Prostate gland (tissue), 2 donors: ENCODE results near the gene ANKS1B. TPM values are rescaled to one million over a fixed set of nuclear protein-coding genes. Genes with fewer than 3 reads are reported as not detected.

ENCODE experiments used
- DNase-seq: peaks from one replicate; pipeline ENCODE4 v3.0.0-alpha.2; 2019; ENCODE audit warnings: low spot score
- H3K27ac ChIP-seq, 2 donors: fragments of 200-600 bp; sonication (generic); 2 replicates each; pipeline ENCODE4 v1.5.1; 2017 to 2019
- H3K27me3 ChIP-seq: fragments of 200-600 bp; sonication (generic); replicated peaks from 2 replicates; pipeline ENCODE4 v1.5.1; 2019; ENCODE audit not compliant: insufficient read depth
- H3K36me3 ChIP-seq, 2 donors: fragments of 200-600 bp; sonication (generic); 1 replicate in 1 of 2; 2 replicates in 1 of 2; pipeline versions ENCODE4 v1.5.1 to v1.8.1; 2017 to 2019
- H3K4me1 ChIP-seq: fragments of 200-600 bp; sonication (generic); replicated peaks from 2 replicates; pipeline ENCODE4 v1.5.1; 2019
- H3K4me3 ChIP-seq, 2 donors: fragments of 200-600 bp; sonication (generic); 2 replicates each; pipeline ENCODE4 v1.5.1; 2017 to 2019
- H3K9me3 ChIP-seq: fragments of 200-600 bp; sonication (generic); 2 replicates; pipeline ENCODE4 v1.5.1; 2017
- CTCF ChIP-seq, 4 experiments: fragments of 200-600 bp in 2 of 4; fragments of 450-650 bp in 2 of 4; sonication (generic) in 2 of 4; IDR thresholded peaks; 1 replicate in 3 of 4; 2 replicates in 1 of 4; pipeline ENCODE4 v1.5.1; 2016 to 2019; ENCODE audit warnings: antibody characterized with exemption in 4 of 4, mild to moderate bottlenecking in 2 of 4, moderate library complexity in 2 of 4
- POLR2A ChIP-seq: fragments of 450-650 bp; IDR thresholded peaks from one replicate; pipeline ENCODE4 v1.6.1; 2016; ENCODE audit warnings: antibody characterized with exemption, mild to moderate bottlenecking
- POLR2AphosphoS5 ChIP-seq: sonication (generic); formaldehyde crosslinking; IDR thresholded peaks from one replicate; pipeline ENCODE4 v1.6.1; 2017; ENCODE audit warnings: antibody characterized with exemption
- whole genome bisulfite sequencing: methylation state at CpG from one replicate; pipeline ENCODE4 v1.1.5; 2018; 5-methylcytosine and 5-hydroxymethylcytosine counted together
- intact Hi-C: fragments of 100-400 bp; cut with DNase I; formaldehyde crosslinking; loops from one replicate; pipeline ENCODE4 v1.14.2; 2022
- total RNA-seq, 2 donors: library from RNA; depleted of rRNA; stranded (reverse); fragments of >200 nt; gene quantifications; one replicate each; pipeline ENCODE4 v1.1.0, GENCODE V29; 2016

ANKS1B gene
- total RNA-seq, 2 donors from 2014 or later, result 13.0 to 17.4 TPM

GRCh38 chr12:99024870-99025269, 959.9 kb downstream of the ANKS1B start:
- Histone ChIP-seq H3K27me3 (no peaks in the 10 kb centered on the region), H3K4me1 (no peaks in the 10 kb centered on the region), H3K36me3 (no peaks in the 10 kb centered on the region), H3K27ac (no peak overlapping the region), H3K9me3 (no peaks in the 10 kb centered on the region), H3K4me3 (no peak overlapping the region)
- whole genome bisulfite sequencing, result 86% methylated on average over 4 of the region's 4 CpGs
- TF ChIP-seq POLR2AphosphoS5, result no peak
- TF ChIP-seq CTCF (IDR thresholded peaks at IDR 0.05), result no peak
- TF ChIP-seq POLR2A, result no peak
- intact Hi-C loops, result no loop called here
- DNase-seq, result no peak

GRCh38 chr12:99024191-99024590, 960.5 kb downstream of the ANKS1B start:
- no peak overlapping the region for H3K27ac ChIP-seq
- no peaks in the 10 kb centered on the region for H3K27me3 ChIP-seq
- H3K36me3 ChIP-seq, result no peaks in the 10 kb centered on the region
- no peak for DNase-seq
- no peak overlapping the region for H3K4me3 ChIP-seq
- intact Hi-C loops, result no loop called here
- no peaks in the 10 kb centered on the region for H3K4me1 ChIP-seq
- no peaks in the 10 kb centered on the region for H3K9me3 ChIP-seq
- TF ChIP-seq POLR2A, result no peak
- no peak for TF ChIP-seq CTCF (IDR thresholded peaks at IDR 0.05)
- no peak for TF ChIP-seq POLR2AphosphoS5

GRCh38 chr12:99020871-99021270, 963.9 kb downstream of the ANKS1B start:
- no peaks in the 10 kb centered on the region for H3K36me3 ChIP-seq
- DNase-seq, result no peak
- no peaks in the 10 kb centered on the region for H3K27me3 ChIP-seq
- intact Hi-C loops, result no loop called here
- TF ChIP-seq CTCF (IDR thresholded peaks at IDR 0.05), result no peak
- no peak for TF ChIP-seq POLR2AphosphoS5
- no peak for TF ChIP-seq POLR2A
- WGBS, result 74% methylated on average over 1 of the region's 1 CpG
- H3K4me1 ChIP-seq, result no peaks in the 10 kb centered on the region
- H3K27ac ChIP-seq, result no peak overlapping the region
- no peak overlapping the region for H3K4me3 ChIP-seq
- H3K9me3 ChIP-seq, result no peaks in the 10 kb centered on the region

- intact Hi-C loops, result no loop called here
- no peak for DNase-seq
- TF ChIP-seq CTCF (IDR thresholded peaks at IDR 0.05) (no peak), POLR2AphosphoS5 (no peak), POLR2A (no peak)
- no peaks in the 10 kb centered on the region for H3K36me3 ChIP-seq
- H3K27ac ChIP-seq, result no peak overlapping the region
- H3K4me1 ChIP-seq, result no peaks in the 10 kb centered on the region
- H3K27me3 ChIP-seq, result no peaks in the 10 kb centered on the region
- H3K9me3 ChIP-seq, result no peaks in the 10 kb centered on the region
- H3K4me3 ChIP-seq, result no peak overlapping the region
These were observed 964.9 kb downstream of the ANKS1B start for GRCh38 chr12:99019798-99020197.

- DNase-seq, result no peak
- intact Hi-C loops, result no loop called here
- H3K4me1 ChIP-seq, result no peaks in the 10 kb centered on the region
- no peaks in the 10 kb centered on the region for H3K9me3 ChIP-seq
- H3K27ac ChIP-seq, result no peak overlapping the region
- H3K4me3 ChIP-seq, result no peak overlapping the region
- no peak for TF ChIP-seq POLR2AphosphoS5
- TF ChIP-seq CTCF (IDR thresholded peaks at IDR 0.05), result no peak
- no peak for TF ChIP-seq POLR2A
- 88% methylated on average over 2 of the region's 2 CpGs for WGBS
- H3K27me3 ChIP-seq, result no peaks in the 10 kb centered on the region
- H3K36me3 ChIP-seq, result no peaks in the 10 kb centered on the region
These were observed 966.8 kb downstream of the ANKS1B start for GRCh38 chr12:99017971-99018370.
